ENCODE measurements around the gene SMYD3.
"Not testable (repeated sequence)": the region's sequence is repeated elsewhere in the genome, so short reads cannot be mapped to it uniquely, and the experiment has no call there.

SMYD3 gene

DNA sequence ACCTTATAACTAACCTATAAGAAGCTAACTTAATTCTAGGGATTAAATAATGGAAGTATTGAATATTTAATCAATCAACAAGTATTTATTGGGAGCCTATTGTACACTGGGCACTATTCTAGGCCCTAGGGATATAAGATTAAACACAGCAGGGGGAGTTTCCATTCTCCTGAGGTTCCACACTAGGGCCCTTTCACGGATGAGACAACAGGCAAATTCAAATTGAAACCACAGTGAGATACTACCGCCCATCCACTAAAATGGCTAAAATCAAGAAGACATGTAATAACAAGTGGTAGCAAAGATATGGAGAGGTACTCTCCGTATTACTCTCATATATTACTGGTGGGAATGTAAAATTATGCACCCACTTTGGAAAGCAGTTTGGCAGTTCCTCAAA lies 677.9 kb downstream of the SMYD3 start:
- peak; percentile 30 for DNase-seq (ENCODE audit: low read depth)
- no peak overlapping the region for H3K4me3 ChIP-seq (ENCODE audit: low read depth, low read length)
- TF ChIP-seq, protein P1, sequence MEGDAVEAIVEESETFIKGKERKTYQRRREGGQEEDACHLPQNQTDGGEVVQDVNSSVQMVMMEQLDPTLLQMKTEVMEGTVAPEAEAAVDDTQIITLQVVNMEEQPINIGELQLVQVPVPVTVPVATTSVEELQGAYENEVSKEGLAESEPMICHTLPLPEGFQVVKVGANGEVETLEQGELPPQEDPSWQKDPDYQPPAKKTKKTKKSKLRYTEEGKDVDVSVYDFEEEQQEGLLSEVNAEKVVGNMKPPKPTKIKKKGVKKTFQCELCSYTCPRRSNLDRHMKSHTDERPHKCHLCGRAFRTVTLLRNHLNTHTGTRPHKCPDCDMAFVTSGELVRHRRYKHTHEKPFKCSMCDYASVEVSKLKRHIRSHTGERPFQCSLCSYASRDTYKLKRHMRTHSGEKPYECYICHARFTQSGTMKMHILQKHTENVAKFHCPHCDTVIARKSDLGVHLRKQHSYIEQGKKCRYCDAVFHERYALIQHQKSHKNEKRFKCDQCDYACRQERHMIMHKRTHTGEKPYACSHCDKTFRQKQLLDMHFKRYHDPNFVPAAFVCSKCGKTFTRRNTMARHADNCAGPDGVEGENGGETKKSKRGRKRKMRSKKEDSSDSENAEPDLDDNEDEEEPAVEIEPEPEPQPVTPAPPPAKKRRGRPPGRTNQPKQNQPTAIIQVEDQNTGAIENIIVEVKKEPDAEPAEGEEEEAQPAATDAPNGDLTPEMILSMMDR (IDR thresholded peaks at IDR 0.05; ENCODE audit: insufficient read depth, low read depth, low read length, missing control alignments), result no peak

DNA sequence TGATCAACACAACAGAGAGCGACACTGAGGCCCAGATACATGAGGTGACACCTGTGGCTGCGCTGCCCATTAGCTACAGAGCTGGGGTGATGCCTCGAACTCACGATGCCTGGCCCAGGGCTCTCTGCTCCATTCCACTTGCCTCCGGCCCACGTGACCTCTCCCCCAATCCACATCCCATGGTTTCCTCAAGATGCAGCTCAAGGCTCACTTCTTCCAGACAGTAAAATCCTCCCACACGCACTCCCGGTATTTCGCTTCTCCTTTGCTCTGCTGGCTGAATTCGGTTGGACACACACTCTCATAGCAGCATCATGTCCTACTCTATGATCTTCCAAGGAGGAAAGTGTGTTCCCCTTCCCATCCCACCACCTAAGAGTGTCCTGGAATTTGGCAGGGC lies 679.8 kb downstream of the SMYD3 start:
- TF ChIP-seq, protein P1 (IDR thresholded peaks at IDR 0.05; ENCODE audit: insufficient read depth, low read depth, low read length, missing control alignments), result no peak
- DNase-seq (ENCODE audit: low read depth), result no peak
- no peak overlapping the region for H3K4me3 ChIP-seq (ENCODE audit: low read depth, low read length)

- no peak for DNase-seq (ENCODE audit: low read depth)
- no peak overlapping the region for H3K4me3 ChIP-seq (ENCODE audit: low read depth, low read length)
- TF ChIP-seq, protein P1 (IDR thresholded peaks at IDR 0.05; ENCODE audit: insufficient read depth, low read depth, low read length, missing control alignments), result no peak
These were observed 681.8 kb downstream of the SMYD3 start for GRCh38 chr1:245825128-245825901.

GRCh38 chr1:245823408-245824147 lies 683.5 kb downstream of the SMYD3 start:
- DNase-seq (ENCODE audit: low read depth), result no peak
- TF ChIP-seq, protein P1 (IDR thresholded peaks at IDR 0.05; ENCODE audit: insufficient read depth, low read depth, low read length, missing control alignments), result no peak
- H3K4me3 ChIP-seq (ENCODE audit: low read depth, low read length), result no peak overlapping the region

DNA sequence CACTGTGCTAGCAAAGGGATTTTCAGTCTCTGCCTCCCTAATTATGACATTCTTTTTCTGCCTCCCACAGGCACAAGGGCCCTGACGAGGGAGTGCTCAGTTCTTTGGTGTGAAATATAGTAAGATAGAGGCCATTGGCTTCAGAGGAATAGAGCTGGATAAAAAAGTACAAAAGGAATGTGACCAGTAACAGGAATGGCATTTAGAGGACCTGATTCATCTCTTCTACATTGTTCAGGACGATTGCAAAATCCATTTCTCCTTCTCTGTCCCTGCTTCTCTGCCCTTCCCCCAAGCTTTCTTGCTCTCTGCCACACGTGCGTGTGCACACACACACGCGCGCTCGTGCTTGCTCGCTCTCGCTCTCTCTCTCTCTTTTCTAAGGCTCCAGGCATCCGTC lies 684.1 kb downstream of the SMYD3 start:
- no peak overlapping the region for H3K4me3 ChIP-seq (ENCODE audit: low read depth, low read length)
- TF ChIP-seq, protein P1 (IDR thresholded peaks at IDR 0.05; ENCODE audit: insufficient read depth, low read depth, low read length, missing control alignments), result no peak
- no peak for DNase-seq (ENCODE audit: low read depth)

- not testable (repeated sequence) for H3K4me3 ChIP-seq (ENCODE audit: low read depth, low read length); DNase-seq (ENCODE audit: low read depth)
These were observed 688.7 kb downstream of the SMYD3 start for GRCh38 chr1:245818363-245818762.

DNA sequence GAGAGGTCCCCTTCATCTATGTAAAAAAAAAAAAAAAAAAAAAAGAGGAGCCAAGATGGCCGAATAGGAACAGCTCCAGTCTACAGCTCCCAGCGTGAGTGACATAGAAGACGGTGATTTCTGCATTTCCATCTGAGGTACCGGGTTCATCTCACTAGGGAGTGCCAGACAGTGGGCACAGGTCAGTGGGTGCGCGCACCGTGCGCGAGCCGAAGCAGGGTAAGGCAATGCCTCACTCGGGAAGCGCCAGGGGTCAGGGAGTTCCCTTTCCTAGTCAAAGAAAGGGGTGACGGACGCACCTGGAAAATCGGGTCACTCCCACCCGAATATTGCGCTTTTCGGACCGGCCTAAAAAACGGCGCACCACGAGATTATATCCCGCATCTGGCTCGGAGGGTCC lies 690.6 kb downstream of the SMYD3 start:
- not testable (repeated sequence) for DNase-seq (ENCODE audit: low read depth); H3K4me3 ChIP-seq (ENCODE audit: low read depth, low read length)

DNA sequence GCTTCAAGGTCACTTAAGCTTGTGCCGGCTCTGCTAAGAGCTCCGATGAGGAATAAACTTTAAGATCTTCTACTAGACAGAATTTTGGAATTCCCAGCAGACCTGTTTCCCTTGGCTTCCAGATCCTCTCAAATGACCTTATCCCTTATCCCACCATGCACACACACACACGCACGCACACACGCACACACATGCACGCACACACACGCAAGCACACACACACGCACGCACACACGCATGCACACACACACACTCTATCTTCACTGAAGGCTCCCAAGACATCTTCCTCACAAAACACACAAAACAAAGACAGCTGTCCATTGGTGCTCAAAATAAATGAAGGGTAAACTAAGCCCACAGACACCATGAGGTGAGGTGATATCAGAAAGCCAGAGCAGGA lies 692.4 kb downstream of the SMYD3 start:
- TF ChIP-seq, protein P1 (IDR thresholded peaks at IDR 0.05; ENCODE audit: insufficient read depth, low read depth, low read length, missing control alignments), result no peak
- no peak overlapping the region for H3K4me3 ChIP-seq (ENCODE audit: low read depth, low read length)
- no peak for DNase-seq (ENCODE audit: low read depth)
